Calu3 (cell line): ENCODE data around the gene STAP2. TPM values are rescaled to one million over a fixed set of nuclear protein-coding genes. Genes with fewer than 3 reads are reported as not detected.
A peak's percentile ranks its signal among the peaks of the same experiment; 100 is the strongest.

ENCODE experiments used
- BruUV-seq: library from RNA; stranded (reverse); fragments of 400-500 nt; replicated peaks from 2 replicates; lab custom pipeline; 2021; lab: Mats Ljungman, UMichigan
- CTCF ChIA-PET: fragments of 300-600 bp; sonication (Branson Sonifier 250); formaldehyde crosslinking; loops from one replicate; lab custom pipeline; 2022; ENCODE audit warnings: antibody characterized with exemption; lab: Charles Lee
- DNase-seq: peaks from one replicate; pipeline ENCODE4 v3.0.0; 2022
- H3K27ac Mint-ChIP-seq: one replicate; pipeline ENCODE4 v1.8.0; 2022; ENCODE audit warnings: mixed read lengths; ENCODE audit not compliant: unreplicated experiment
- H3K27me3 Mint-ChIP-seq: one replicate; pipeline ENCODE4 v1.8.0; 2022; ENCODE audit warnings: mixed read lengths; ENCODE audit not compliant: unreplicated experiment
- H3K36me3 Mint-ChIP-seq: one replicate; pipeline ENCODE4 v1.8.0; 2022; ENCODE audit warnings: mild to moderate bottlenecking, moderate library complexity, mixed read lengths; ENCODE audit not compliant: insufficient read depth, unreplicated experiment
- H3K4me1 Mint-ChIP-seq: one replicate; pipeline ENCODE4 v1.8.0; 2022; ENCODE audit warnings: mild to moderate bottlenecking, low read depth, mixed read lengths; ENCODE audit not compliant: unreplicated experiment
- H3K4me3 Mint-ChIP-seq: one replicate; pipeline ENCODE4 v1.8.0; 2022; ENCODE audit warnings: mild to moderate bottlenecking, low read depth, moderate library complexity, mixed read lengths; ENCODE audit not compliant: unreplicated experiment
- H3K9me3 Mint-ChIP-seq: one replicate; pipeline ENCODE4 v1.8.0; 2022; ENCODE audit warnings: low read depth, mixed read lengths; ENCODE audit not compliant: unreplicated experiment
- intact Hi-C: fragments of 100-400 bp; cut with micrococcal nuclease; formaldehyde crosslinking; loops from one replicate; pipeline ENCODE4 v1.10.0; 2022; ENCODE audit not compliant: unreplicated experiment
- total RNA-seq: library from RNA; stranded (reverse); gene quantifications from 2 replicates; pipeline ENCODE4 v1.2.3, GENCODE V29; 2022
- TF ChIP-seq, protein P1 (sequence below): fragments of 200-600 bp; IDR thresholded peaks from one replicate; pipeline ENCODE4 v1.8.0; 2022; ENCODE audit warnings: antibody characterized with exemption; ENCODE audit not compliant: unreplicated experiment

The STAP2 gene
- total RNA-seq, 1 experiment from 2014 or later: 28.7 TPM

DNA sequence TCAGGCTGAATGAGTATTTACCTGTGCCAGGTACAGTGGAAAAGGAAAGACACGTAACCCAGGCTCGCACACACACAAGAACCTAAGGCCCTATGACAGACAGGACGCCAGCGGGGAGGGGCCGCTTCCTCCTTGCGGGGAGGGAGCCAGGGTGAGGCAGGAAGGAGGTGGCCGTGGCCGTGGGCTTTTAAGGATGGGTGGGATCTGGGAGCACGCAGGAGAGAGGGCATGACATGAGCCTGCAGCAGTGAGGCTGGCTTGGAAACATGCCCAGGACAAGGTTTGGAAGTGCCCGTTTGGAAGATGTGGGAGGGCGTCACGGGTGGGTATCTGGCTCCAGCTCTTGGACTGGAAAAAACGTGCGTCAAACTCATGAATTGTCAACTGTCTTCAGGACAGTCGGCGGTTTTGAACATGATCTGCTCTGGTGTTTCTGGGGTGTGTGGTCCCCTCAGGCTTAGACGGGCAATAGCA, 41.7 kb upstream of the STAP2 start:
- TF ChIP-seq, protein P1, sequence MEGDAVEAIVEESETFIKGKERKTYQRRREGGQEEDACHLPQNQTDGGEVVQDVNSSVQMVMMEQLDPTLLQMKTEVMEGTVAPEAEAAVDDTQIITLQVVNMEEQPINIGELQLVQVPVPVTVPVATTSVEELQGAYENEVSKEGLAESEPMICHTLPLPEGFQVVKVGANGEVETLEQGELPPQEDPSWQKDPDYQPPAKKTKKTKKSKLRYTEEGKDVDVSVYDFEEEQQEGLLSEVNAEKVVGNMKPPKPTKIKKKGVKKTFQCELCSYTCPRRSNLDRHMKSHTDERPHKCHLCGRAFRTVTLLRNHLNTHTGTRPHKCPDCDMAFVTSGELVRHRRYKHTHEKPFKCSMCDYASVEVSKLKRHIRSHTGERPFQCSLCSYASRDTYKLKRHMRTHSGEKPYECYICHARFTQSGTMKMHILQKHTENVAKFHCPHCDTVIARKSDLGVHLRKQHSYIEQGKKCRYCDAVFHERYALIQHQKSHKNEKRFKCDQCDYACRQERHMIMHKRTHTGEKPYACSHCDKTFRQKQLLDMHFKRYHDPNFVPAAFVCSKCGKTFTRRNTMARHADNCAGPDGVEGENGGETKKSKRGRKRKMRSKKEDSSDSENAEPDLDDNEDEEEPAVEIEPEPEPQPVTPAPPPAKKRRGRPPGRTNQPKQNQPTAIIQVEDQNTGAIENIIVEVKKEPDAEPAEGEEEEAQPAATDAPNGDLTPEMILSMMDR: no peak
- no TSS peak for BruUV-seq
- Mint-ChIP-seq H3K27ac (no peak overlapping the region), H3K4me3 (no peak overlapping the region), H3K27me3 (no peaks in the 10 kb centered on the region), H3K9me3 (no peaks in the 10 kb centered on the region), H3K36me3 (peaks cover 22% of the 10 kb centered on the region), H3K4me1 (peaks cover 36% of the 10 kb centered on the region)
- no peak for DNase-seq
- intact Hi-C loops: no loop called here
- CTCF ChIA-PET: no interaction called here

DNA sequence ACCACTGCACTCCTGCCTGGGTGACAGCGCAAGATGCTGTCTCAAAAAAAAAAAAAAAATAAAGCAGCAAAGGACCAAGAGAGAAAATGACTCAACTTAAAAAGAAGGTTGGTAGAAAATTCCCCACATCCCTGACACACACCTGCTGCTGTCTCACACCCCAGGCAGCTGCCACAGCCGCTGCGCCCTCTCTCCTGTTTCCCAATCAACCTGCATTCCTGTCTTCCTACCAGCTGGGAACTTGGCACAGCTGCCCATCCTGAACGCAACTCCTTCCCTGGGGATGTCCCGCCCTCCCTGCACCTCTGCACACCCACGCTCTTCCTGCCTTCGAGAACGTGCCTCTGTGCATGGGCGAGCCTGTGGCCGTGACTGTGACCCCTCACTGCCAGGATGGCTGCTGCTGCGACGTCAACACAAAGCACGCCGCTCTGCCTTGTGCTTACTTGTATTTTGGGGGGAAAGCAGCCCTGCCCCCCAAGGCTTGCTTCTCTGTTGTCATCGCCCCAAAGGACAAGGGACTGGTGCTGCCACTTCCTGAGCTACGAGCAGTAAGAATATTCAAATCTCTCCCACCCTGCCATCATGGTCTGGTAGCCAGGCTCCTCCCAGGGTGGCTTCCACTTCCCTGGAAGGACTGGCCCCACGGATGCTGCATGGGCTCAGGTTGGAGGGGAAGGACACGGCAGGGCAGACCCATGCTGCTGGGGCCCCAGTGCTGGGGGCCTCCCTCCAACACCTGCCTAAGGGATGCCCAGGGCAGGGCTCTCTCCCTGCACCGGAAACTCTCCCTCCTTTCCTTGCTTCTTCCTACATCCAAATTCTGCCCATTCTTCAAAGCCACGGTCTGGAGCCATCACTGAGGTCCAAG, 41.0 kb upstream of the STAP2 start:
- H3K27me3 Mint-ChIP-seq: no peaks in the 10 kb centered on the region
- CTCF ChIA-PET: interaction anchor here (0.7 kb wide), 1 partner anchor 27 kb away, joined by 3 read pairs; no protein-coding TSS in a partner anchor
- H3K9me3 Mint-ChIP-seq: no peaks in the 10 kb centered on the region
- peak overlapping the region; percentile 62 for H3K4me3 Mint-ChIP-seq
- peaks cover 39% of the 10 kb centered on the region for H3K4me1 Mint-ChIP-seq
- TF ChIP-seq, protein P1: no peak
- H3K36me3 Mint-ChIP-seq: peaks cover 24% of the 10 kb centered on the region
- H3K27ac Mint-ChIP-seq: peak overlapping the region; percentile 83
- intact Hi-C loops: no loop called here
- BruUV-seq: no TSS peak
- peak; percentile 66 for DNase-seq

DNA sequence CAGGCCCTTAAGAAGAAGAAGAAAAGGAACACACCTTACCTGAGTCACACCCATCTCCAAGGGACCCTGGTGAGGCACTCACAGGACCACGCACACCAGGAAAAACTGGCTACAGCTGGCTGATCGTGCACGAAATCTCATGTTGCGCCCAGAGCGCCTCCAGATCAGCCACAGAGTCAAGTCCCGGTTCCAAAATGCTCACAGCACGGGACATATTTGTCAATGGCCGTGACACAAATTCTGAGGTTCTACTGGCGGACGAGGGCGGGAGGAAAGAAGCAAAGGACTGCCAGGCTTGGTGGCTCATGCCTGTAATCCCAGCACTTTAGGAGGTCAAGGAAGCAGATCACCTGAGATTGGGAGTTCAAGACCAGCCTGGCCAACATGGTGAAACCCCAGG, 40.3 kb upstream of the STAP2 start:
- Mint-ChIP-seq H3K27me3 (no peaks in the 10 kb centered on the region), H3K36me3 (peaks cover 25% of the 10 kb centered on the region), H3K4me1 (peaks cover 43% of the 10 kb centered on the region), H3K27ac (peak overlapping the region; percentile 83), H3K4me3 (no peak overlapping the region), H3K9me3 (no peaks in the 10 kb centered on the region)
- CTCF ChIA-PET: interaction anchor here (0.7 kb wide), 1 partner anchor 27 kb away, joined by 3 read pairs; no protein-coding TSS in a partner anchor
- TF ChIP-seq, protein P1: no peak
- no TSS peak for BruUV-seq
- no peak for DNase-seq
- intact Hi-C loops: no loop called here

DNA sequence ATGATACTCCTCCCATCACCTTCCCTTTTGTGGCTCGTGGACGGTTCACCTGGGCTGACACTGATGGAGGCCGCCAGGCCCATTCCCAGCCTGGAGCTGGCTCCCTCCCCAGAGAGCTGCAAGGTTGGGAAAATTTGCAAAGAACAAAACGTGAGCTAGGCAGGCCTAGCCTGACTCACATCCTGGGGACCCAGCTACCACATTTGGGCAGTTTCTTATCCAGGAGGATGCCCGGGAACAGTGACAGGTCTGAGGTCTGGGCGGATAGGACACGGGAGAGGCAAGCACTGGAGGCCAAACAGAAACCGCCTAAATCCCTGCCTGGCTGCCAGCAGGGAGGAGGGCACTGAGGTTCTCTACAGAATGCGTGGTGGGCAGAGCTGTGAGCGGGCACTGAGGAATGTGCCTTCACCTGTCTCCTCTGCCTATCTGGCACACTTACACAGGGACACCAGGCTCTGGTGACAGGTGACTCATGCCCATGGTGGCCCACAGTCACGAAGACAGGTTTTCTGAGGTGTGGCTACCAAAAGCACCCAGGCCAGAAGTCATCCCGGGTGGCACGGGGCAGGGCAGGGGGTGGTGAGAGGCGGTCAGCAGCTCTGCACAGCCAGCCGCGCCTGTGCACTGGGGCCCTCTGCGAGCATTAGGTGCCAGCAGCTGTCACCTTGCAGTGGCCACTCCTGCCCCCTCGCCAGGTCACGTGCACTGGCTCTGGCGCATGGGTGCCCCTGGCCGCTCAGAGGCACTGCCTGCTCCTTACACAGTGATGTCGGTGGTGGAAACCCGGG, 38.6 kb upstream of the STAP2 start:
- Mint-ChIP-seq H3K4me1 (peaks cover 48% of the 10 kb centered on the region), H3K27ac (peak overlapping the region; percentile 29), H3K9me3 (no peaks in the 10 kb centered on the region), H3K4me3 (peak overlapping the region; percentile 42), H3K36me3 (peaks cover 29% of the 10 kb centered on the region), H3K27me3 (no peaks in the 10 kb centered on the region)
- peak; percentile 59 for DNase-seq
- TF ChIP-seq, protein P1: no peak
- CTCF ChIA-PET: interaction anchor here (0.6 to 1.7 kb wide), 5 partner anchors 23 to 319 kb away, joined by 3 to 5 read pairs (median 4); partner anchors contain the start of gene SH3GL1
- intact Hi-C loops: no loop called here
- BruUV-seq: no TSS peak
